ENCODE data around the gene ALDH1A1. TPM values are rescaled to one million over a fixed set of nuclear protein-coding genes. Genes with fewer than 3 reads are reported as not detected.

ALDH1A1 gene
- total RNA-seq, 1 donor from 2014 or later: 1.5 TPM

DNA sequence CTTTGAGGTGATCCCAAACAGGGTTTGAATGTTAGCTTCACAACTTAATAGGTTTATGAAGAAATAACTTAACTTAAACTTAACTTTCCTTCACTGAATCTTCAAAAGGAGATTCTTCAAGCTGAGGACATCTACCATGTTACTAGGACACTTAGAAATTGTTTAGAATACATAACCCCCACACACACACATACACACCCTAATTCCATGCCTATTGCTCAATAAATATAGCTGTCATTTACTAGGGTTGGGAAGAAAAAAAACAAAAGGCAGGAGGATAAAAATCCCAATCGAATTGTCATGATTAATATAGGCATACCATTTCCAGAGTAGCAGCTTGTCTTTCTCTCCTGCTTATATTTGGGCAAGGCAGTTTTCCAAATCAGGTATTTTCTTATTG is 68.3 kb downstream of the ALDH1A1 start:
- peaks cover 5% of the 10 kb centered on the region for H3K27me3 Mint-ChIP-seq (ENCODE audit: low read depth, unreplicated experiment)
- H3K36me3 Mint-ChIP-seq (ENCODE audit: low read depth, unreplicated experiment): no peaks in the 10 kb centered on the region
- no peak for TF ChIP-seq EZH2 (IDR thresholded peaks at IDR 0.05; ENCODE audit: insufficient read depth, low read length)
- TF ChIP-seq, protein P1, sequence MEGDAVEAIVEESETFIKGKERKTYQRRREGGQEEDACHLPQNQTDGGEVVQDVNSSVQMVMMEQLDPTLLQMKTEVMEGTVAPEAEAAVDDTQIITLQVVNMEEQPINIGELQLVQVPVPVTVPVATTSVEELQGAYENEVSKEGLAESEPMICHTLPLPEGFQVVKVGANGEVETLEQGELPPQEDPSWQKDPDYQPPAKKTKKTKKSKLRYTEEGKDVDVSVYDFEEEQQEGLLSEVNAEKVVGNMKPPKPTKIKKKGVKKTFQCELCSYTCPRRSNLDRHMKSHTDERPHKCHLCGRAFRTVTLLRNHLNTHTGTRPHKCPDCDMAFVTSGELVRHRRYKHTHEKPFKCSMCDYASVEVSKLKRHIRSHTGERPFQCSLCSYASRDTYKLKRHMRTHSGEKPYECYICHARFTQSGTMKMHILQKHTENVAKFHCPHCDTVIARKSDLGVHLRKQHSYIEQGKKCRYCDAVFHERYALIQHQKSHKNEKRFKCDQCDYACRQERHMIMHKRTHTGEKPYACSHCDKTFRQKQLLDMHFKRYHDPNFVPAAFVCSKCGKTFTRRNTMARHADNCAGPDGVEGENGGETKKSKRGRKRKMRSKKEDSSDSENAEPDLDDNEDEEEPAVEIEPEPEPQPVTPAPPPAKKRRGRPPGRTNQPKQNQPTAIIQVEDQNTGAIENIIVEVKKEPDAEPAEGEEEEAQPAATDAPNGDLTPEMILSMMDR (IDR thresholded peaks at IDR 0.05; ENCODE audit: insufficient read depth, low read depth, low read length): no peak
- Histone ChIP-seq H3K27ac (ENCODE audit: low read depth, low read length) (no peak overlapping the region), H3K79me2 (ENCODE audit: insufficient read depth, low read length) (no peaks in the 10 kb centered on the region), H3K36me3 (ENCODE audit: insufficient read depth, low read length) (no peaks in the 10 kb centered on the region), H3K4me3 (ENCODE audit: insufficient read depth, low read depth, low read length) (no peak overlapping the region), H3K27me3 (ENCODE audit: insufficient read depth, low read length) (no peaks in the 10 kb centered on the region), H3K9me3 (ENCODE audit: insufficient read depth, low read depth, low read length) (no peaks in the 10 kb centered on the region), H3K4me1 (ENCODE audit: insufficient read depth, low read length) (no peaks in the 10 kb centered on the region), H2AFZ (ENCODE audit: low read depth, low read length) (no peak overlapping the region), H3K4me2 (ENCODE audit: low read length) (no peak overlapping the region), H4K20me1 (ENCODE audit: insufficient read depth, low read length) (no peaks in the 10 kb centered on the region), H3K9ac (ENCODE audit: low read length) (no peak overlapping the region)
- peaks cover 3% of the 10 kb centered on the region for H3K9me3 Mint-ChIP-seq (ENCODE audit: unreplicated experiment)
- DNase-seq (ENCODE audit: low read depth) (no peak), FAIRE-seq (no peak)
- no peak overlapping the region for H3K27ac Mint-ChIP-seq (ENCODE audit: unreplicated experiment)
- no peaks in the 10 kb centered on the region for H3K4me1 Mint-ChIP-seq (ENCODE audit: low read depth, unreplicated experiment)
- H3K4me3 Mint-ChIP-seq (ENCODE audit: unreplicated experiment): no peak overlapping the region

DNA sequence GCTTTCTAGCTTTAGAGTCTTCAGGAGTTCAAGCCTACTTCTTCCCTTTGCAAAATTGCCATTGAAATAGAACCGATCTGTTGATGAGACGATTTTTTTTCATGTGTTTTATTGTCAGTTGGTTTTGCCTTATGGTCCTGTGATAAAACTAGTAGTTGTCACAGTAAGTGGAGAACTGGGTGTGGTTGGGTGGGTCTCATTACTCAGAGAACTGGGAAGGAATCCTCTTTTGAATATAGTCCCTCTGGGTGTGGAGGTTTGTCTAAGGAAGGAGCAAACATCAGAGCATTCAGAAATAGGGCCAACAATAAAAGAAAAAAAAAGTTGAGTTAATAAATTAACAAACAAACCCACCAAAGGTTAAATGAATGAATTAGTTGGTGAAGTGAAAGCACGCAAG is 69.0 kb downstream of the ALDH1A1 start:
- TF ChIP-seq, protein P1 (IDR thresholded peaks at IDR 0.05; ENCODE audit: insufficient read depth, low read depth, low read length): no peak
- no peak for TF ChIP-seq EZH2 (IDR thresholded peaks at IDR 0.05; ENCODE audit: insufficient read depth, low read length)
- Histone ChIP-seq H2AFZ (ENCODE audit: low read depth, low read length) (no peak overlapping the region), H3K4me1 (ENCODE audit: insufficient read depth, low read length) (no peaks in the 10 kb centered on the region), H3K4me3 (ENCODE audit: insufficient read depth, low read depth, low read length) (no peak overlapping the region), H3K9me3 (ENCODE audit: insufficient read depth, low read depth, low read length) (no peaks in the 10 kb centered on the region), H4K20me1 (ENCODE audit: insufficient read depth, low read length) (no peaks in the 10 kb centered on the region), H3K36me3 (ENCODE audit: insufficient read depth, low read length) (no peaks in the 10 kb centered on the region), H3K27ac (ENCODE audit: low read depth, low read length) (no peak overlapping the region), H3K9ac (ENCODE audit: low read length) (no peak overlapping the region), H3K4me2 (ENCODE audit: low read length) (no peak overlapping the region), H3K27me3 (ENCODE audit: insufficient read depth, low read length) (no peaks in the 10 kb centered on the region), H3K79me2 (ENCODE audit: insufficient read depth, low read length) (no peaks in the 10 kb centered on the region)
- Mint-ChIP-seq H3K4me3 (ENCODE audit: unreplicated experiment) (no peak overlapping the region), H3K36me3 (ENCODE audit: low read depth, unreplicated experiment) (no peaks in the 10 kb centered on the region), H3K27me3 (ENCODE audit: low read depth, unreplicated experiment) (peaks cover 5% of the 10 kb centered on the region), H3K27ac (ENCODE audit: unreplicated experiment) (no peak overlapping the region), H3K4me1 (ENCODE audit: low read depth, unreplicated experiment) (no peaks in the 10 kb centered on the region), H3K9me3 (ENCODE audit: unreplicated experiment) (peaks cover 3% of the 10 kb centered on the region)
- FAIRE-seq (no peak), DNase-seq (ENCODE audit: low read depth) (no peak)

DNA sequence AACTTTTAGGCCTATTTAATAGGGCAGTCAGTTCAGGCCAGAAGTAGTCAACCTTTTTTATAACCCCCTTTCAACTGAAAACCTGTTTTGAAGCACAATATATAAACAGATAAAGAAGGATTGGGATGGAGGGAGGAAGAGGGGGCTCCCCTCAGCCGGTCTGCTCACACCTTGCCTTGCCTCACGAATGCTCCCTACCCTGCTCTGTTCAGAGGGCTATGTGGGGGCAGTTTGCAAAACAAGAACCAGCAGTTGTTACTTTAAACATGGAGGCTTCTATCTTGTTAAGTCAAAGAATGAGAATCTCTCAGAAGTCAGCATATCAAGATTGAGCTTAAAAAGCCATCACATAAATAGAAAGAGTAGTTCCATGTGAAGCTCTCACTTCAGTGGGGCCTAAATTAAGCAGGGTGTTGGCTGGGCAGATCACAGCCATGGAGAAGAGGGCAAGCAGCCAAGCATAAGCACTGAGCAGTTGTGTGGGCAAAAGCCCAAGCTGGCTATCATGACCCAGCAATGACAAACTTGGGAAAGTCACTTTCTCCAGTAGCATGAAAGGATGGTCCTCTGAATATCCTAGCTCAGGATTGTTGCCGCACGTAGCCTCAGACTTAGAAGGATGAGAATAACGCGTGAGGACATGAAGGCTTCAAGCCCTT is 70.6 kb downstream of the ALDH1A1 start:
- FAIRE-seq: no peak

More for the DNA sequence above, 70.6 kb downstream of the ALDH1A1 start:
- Mint-ChIP-seq H3K27me3 (ENCODE audit: low read depth, unreplicated experiment) (peaks cover 5% of the 10 kb centered on the region), H3K36me3 (ENCODE audit: low read depth, unreplicated experiment) (no peaks in the 10 kb centered on the region), H3K27ac (ENCODE audit: unreplicated experiment) (no peak overlapping the region), H3K4me3 (ENCODE audit: unreplicated experiment) (no peak overlapping the region), H3K9me3 (ENCODE audit: unreplicated experiment) (peaks cover 6% of the 10 kb centered on the region), H3K4me1 (ENCODE audit: low read depth, unreplicated experiment) (no peaks in the 10 kb centered on the region)
- Histone ChIP-seq H3K27ac (ENCODE audit: low read depth, low read length) (no peak overlapping the region), H3K9ac (ENCODE audit: low read length) (no peak overlapping the region), H3K36me3 (ENCODE audit: insufficient read depth, low read length) (no peaks in the 10 kb centered on the region), H3K4me3 (ENCODE audit: insufficient read depth, low read depth, low read length) (no peak overlapping the region), H3K4me2 (ENCODE audit: low read length) (no peak overlapping the region), H3K79me2 (ENCODE audit: insufficient read depth, low read length) (no peaks in the 10 kb centered on the region), H3K4me1 (ENCODE audit: insufficient read depth, low read length) (no peaks in the 10 kb centered on the region), H3K9me3 (ENCODE audit: insufficient read depth, low read depth, low read length) (no peaks in the 10 kb centered on the region), H2AFZ (ENCODE audit: low read depth, low read length) (no peak overlapping the region), H4K20me1 (ENCODE audit: insufficient read depth, low read length) (no peaks in the 10 kb centered on the region), H3K27me3 (ENCODE audit: insufficient read depth, low read length) (no peaks in the 10 kb centered on the region)
- TF ChIP-seq EZH2 (IDR thresholded peaks at IDR 0.05; ENCODE audit: insufficient read depth, low read length): no peak
- TF ChIP-seq, protein P1 (IDR thresholded peaks at IDR 0.05; ENCODE audit: insufficient read depth, low read depth, low read length): no peak
- DNase-seq (ENCODE audit: low read depth): no peak

Measured in astrocyte (in vitro differentiated cells and primary cell).